Colon (tissue), 2 donors: ENCODE results near the gene ITGA1.
"Not testable (repeated sequence)": the region's sequence is repeated elsewhere in the genome, so short reads cannot be mapped to it uniquely, and the experiment has no call there.

ENCODE experiments used
- FAIRE-seq: peaks from 2 replicates; lab custom pipeline; 2012; peaks lifted over from hg19 to GRCh38; lab: Jason Lieb, UNC
- donor health status: control.
- donor health status: control.

ITGA1 gene

GRCh38 chr5:52865991-52866390 lies 78.3 kb downstream of the ITGA1 start:
- not testable (repeated sequence) for FAIRE-seq

- no peak for FAIRE-seq
Observed at GRCh38 chr5:52867809-52868208, 80.1 kb downstream of the ITGA1 start.

- FAIRE-seq = no peak
Observed at GRCh38 chr5:52868417-52868816, 80.7 kb downstream of the ITGA1 start.

GRCh38 chr5:52869391-52869790 lies 81.7 kb downstream of the ITGA1 start:
- FAIRE-seq = no peak

GRCh38 chr5:52870448-52870847 lies 82.7 kb downstream of the ITGA1 start:
- FAIRE-seq = no peak

GRCh38 chr5:52875827-52876226 lies 88.1 kb downstream of the ITGA1 start:
- no peak for FAIRE-seq

GRCh38 chr5:52876456-52876855 lies 88.7 kb downstream of the ITGA1 start:
- no peak for FAIRE-seq

GRCh38 chr5:52878656-52879055 lies 90.9 kb downstream of the ITGA1 start:
- no peak for FAIRE-seq

GRCh38 chr5:52880541-52880940 lies 92.8 kb downstream of the ITGA1 start:
- FAIRE-seq = no peak

- no peak for FAIRE-seq
Observed at GRCh38 chr5:52881468-52881867, 93.8 kb downstream of the ITGA1 start.

GRCh38 chr5:52883110-52883509 lies 95.4 kb downstream of the ITGA1 start:
- FAIRE-seq = no peak

GRCh38 chr5:52884453-52884852 lies 96.7 kb downstream of the ITGA1 start:
- no peak for FAIRE-seq

GRCh38 chr5:52885614-52886013 lies 97.9 kb downstream of the ITGA1 start:
- FAIRE-seq = no peak

- FAIRE-seq = no peak
Observed at GRCh38 chr5:52886206-52886605, 98.5 kb downstream of the ITGA1 start.

- FAIRE-seq = no peak
Observed at GRCh38 chr5:52887066-52887465, 99.3 kb downstream of the ITGA1 start.

- no peak for FAIRE-seq
Observed at GRCh38 chr5:52888363-52888762, 100.6 kb downstream of the ITGA1 start.

- no peak for FAIRE-seq
Observed at GRCh38 chr5:52892242-52892878, 104.6 kb downstream of the ITGA1 start.

- FAIRE-seq = no peak
Observed at GRCh38 chr5:52893105-52893504, 105.4 kb downstream of the ITGA1 start.

GRCh38 chr5:52893863-52894262 lies 106.1 kb downstream of the ITGA1 start:
- FAIRE-seq = no peak

- no peak for FAIRE-seq
Observed at GRCh38 chr5:52894451-52894850, 106.7 kb downstream of the ITGA1 start.

GRCh38 chr5:52895075-52895474 lies 107.4 kb downstream of the ITGA1 start:
- FAIRE-seq = no peak

GRCh38 chr5:52895572-52896413 lies 108.1 kb downstream of the ITGA1 start:
- FAIRE-seq = no peak

GRCh38 chr5:52896534-52897237 lies 109.0 kb downstream of the ITGA1 start:
- FAIRE-seq = no peak
